SK-N-MC (cell line): ENCODE results near the gene CCDC137.

ENCODE experiments used
- EZH2 ChIP-seq: fragments of 200-600 bp; sonication (generic); IDR thresholded peaks from one replicate; pipeline ENCODE4 v1.6.1; 2017; ENCODE audit warnings: antibody characterized with exemption
- FOXP2 ChIP-seq: optimal IDR thresholded peaks from 2 replicates; pipeline ENCODE3; 2011; ENCODE audit warnings: mild to moderate bottlenecking, moderate library complexity; ENCODE audit not compliant: insufficient read depth; ENCODE audit errors: extremely low read length, control extremely low read depth
- POLR2AphosphoS5 ChIP-seq: IDR thresholded peaks from 2 replicates; pipeline ENCODE4 v1.6.1; 2012; ENCODE audit warnings: mild to moderate bottlenecking, low read depth, low read length, borderline replicate concordance

DNA sequence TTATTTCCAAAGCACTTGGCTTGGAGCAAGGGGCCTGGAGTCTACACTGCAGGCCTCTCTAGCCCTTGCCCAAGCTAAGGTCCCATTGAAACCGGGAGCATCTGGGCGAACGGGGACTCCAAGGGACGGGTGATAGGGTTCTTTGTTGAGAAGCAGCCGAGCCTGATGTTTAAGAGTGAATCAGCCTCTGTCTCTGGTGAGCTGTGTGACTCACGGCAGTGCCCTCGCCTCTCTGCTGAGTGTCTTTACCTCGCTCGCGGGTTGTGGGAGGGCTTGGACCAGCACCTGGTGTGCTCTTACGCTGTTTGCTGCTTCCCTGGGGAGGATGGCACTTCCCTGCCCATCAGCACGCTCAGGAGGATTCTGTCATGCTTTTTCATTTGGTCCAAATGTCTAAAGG, 18.6 kb downstream of the CCDC137 start:
- no peak for TF ChIP-seq POLR2AphosphoS5
- TF ChIP-seq EZH2, result no peak
- TF ChIP-seq FOXP2, result no peak
